ENCODE results near the gene PRKCQ. TPM values are rescaled to one million over a fixed set of nuclear protein-coding genes. Genes with fewer than 3 reads are reported as not detected.

PRKCQ gene
- total and polyA plus RNA-seq, 2 of the 8 experiments (the other 6 are each of a cell fraction or from before 2014, with no cell fraction given), result 9.1 to 22.6 TPM

DNA sequence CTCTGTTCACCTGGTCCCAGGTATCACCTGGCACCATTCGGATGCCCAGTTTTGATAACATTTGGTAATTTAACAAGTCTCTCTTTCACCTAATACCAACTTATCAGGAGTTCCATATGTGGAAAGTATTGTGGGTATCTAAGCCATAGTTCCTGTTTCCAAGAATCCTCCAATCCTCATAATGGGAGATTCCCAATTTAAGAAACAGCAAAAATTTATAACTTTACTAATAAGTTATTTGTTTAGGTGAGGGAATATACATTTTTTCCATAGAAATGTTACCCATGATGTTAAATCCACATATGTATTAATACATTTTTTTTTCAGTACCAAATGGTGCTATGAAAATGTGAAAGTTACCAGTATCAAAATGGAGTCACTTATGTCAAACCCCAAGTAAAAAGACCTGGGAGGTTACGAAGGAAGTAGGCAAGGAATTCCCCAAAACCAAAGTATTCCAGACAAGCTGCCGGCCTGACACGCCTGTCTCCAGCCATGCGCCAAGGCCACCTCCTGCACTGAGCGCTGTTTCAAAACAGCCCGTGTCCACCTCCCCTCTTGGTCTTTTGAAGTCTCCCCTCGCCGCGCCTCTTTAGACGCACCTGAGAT lies 44.8 kb downstream of the PRKCQ start:
- Histone ChIP-seq H3K18ac (ENCODE audit: extremely low read depth, low read length) (no peak overlapping the region), H4K20me1 (replicated peaks in 1 of 2; ENCODE audit: control insufficient read depth in 1 of 2, insufficient read depth in 2 of 2, low read length in 2 of 2) (no peaks in the 10 kb centered on the region), H3K23me2 (ENCODE audit: low read depth, low read length) (no peaks in the 10 kb centered on the region; the same call in 1 of the 2 replicates), H4K91ac (replicated peaks; ENCODE audit: insufficient read length, low read length) (no peak overlapping the region), H3K9me3 (ENCODE audit: insufficient read depth in 2 of 2, low read depth in 1 of 2, low read length in 1 of 2) (no peaks in the 10 kb centered on the region), H3K36me3 (ENCODE audit: control insufficient read depth in 2 of 4, insufficient read depth in 4 of 4, low read length in 3 of 4) (no peaks in the 10 kb centered on the region), H2AFZ (ENCODE audit: low read length) (no peak overlapping the region), H4K5ac (ENCODE audit: insufficient read length, low read depth, low read length) (no peak overlapping the region), H2AK5ac (ENCODE audit: low read depth, low read length) (no peak overlapping the region), H3K79me2 (ENCODE audit: control insufficient read depth in 1 of 2, insufficient read depth in 2 of 2, low read length in 2 of 2) (no peaks in the 10 kb centered on the region; a peak in 1 of 4 replicates), H3K27ac (ENCODE audit: low read depth, low read length) (no peak overlapping the region), H3K4me3 (ENCODE audit: extremely low read depth in 1 of 4, insufficient read depth in 2 of 4, low read depth in 3 of 4, low read length in 4 of 4) (no peak overlapping the region), H3K4me2 (ENCODE audit: insufficient read depth in 1 of 2, low read depth in 2 of 2, low read length in 2 of 2) (no peak overlapping the region), H3K27me3 (replicated peaks in 1 of 4; ENCODE audit: control insufficient read depth in 3 of 4, extremely low read depth in 1 of 4, insufficient read depth in 3 of 4, low read length in 3 of 4) (no peaks in the 10 kb centered on the region), H2BK12ac (ENCODE audit: low read depth, low read length) (no peak overlapping the region), H3K79me1 (ENCODE audit: low read depth, low read length) (no peaks in the 10 kb centered on the region; the same call in 1 of the 2 replicates), H3K4ac (replicated peaks; ENCODE audit: insufficient read length, low read depth, low read length) (no peak overlapping the region), H3K4me1 (replicated peaks in 1 of 4; ENCODE audit: control insufficient read depth in 3 of 4, insufficient read depth in 4 of 4, low read length in 3 of 4) (peaks cover 0 to 5% (median 3%) of the 10 kb centered on the region in 4 experiments; a peak in 3 of 7 replicates), H3K14ac (ENCODE audit: insufficient read length) (no peak overlapping the region), H3K9ac (replicated peaks in 1 of 4; ENCODE audit: extremely low read depth in 1 of 4, low read depth in 3 of 4, low read length in 3 of 4) (no peak overlapping the region), H4K8ac (ENCODE audit: extremely low read depth, insufficient read depth, low read length) (no peak overlapping the region), H2BK20ac (ENCODE audit: low read length) (no peak overlapping the region), H3K56ac (replicated peaks; ENCODE audit: insufficient read length, low read depth, low read length) (no peak overlapping the region), H3K23ac (ENCODE audit: insufficient read length) (no peak overlapping the region), H2BK120ac (replicated peaks; ENCODE audit: low read depth, low read length) (no peak overlapping the region), H2BK5ac (ENCODE audit: low read depth, low read length) (no peak overlapping the region), H2BK15ac (ENCODE audit: low read length) (no peak overlapping the region)
- no peak for TF ChIP-seq NANOG (IDR thresholded peaks at IDR 0.05; ENCODE audit: insufficient read depth, low read depth, low read length, poor library complexity, severe bottlenecking)
- TF ChIP-seq, protein P1, sequence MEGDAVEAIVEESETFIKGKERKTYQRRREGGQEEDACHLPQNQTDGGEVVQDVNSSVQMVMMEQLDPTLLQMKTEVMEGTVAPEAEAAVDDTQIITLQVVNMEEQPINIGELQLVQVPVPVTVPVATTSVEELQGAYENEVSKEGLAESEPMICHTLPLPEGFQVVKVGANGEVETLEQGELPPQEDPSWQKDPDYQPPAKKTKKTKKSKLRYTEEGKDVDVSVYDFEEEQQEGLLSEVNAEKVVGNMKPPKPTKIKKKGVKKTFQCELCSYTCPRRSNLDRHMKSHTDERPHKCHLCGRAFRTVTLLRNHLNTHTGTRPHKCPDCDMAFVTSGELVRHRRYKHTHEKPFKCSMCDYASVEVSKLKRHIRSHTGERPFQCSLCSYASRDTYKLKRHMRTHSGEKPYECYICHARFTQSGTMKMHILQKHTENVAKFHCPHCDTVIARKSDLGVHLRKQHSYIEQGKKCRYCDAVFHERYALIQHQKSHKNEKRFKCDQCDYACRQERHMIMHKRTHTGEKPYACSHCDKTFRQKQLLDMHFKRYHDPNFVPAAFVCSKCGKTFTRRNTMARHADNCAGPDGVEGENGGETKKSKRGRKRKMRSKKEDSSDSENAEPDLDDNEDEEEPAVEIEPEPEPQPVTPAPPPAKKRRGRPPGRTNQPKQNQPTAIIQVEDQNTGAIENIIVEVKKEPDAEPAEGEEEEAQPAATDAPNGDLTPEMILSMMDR (IDR thresholded peaks at IDR 0.05; ENCODE audit: control extremely low read depth in 1 of 3, insufficient read depth in 1 of 3, low read depth in 1 of 3, low read length in 3 of 3), result no peak
- DNase-seq (ENCODE audit: low read depth in 1 of 2, low spot score in 2 of 2) (no peak), FAIRE-seq (no peak)
- POLR2A ChIA-PET (ENCODE audit: partially characterized antibody), result no interaction called here
- CTCF ChIA-PET (ENCODE audit: partially characterized antibody), result interaction anchor here (1.5 kb wide), 1 partner anchor 135 kb away, joined by 5 read pairs; no protein-coding TSS in a partner anchor
- 93% methylated on average over 11 of the region's 11 CpGs; no CpG with 5 or more reads in 1 of the 2 experiments for WGBS, 2 experiments (ENCODE audit: extremely low coverage in 1 of 2, insufficient coverage in 1 of 2, insufficient read length in 1 of 2, insufficient replicate concordance in 2 of 2, low coverage in 1 of 2, low lambda C conversion rate in 2 of 2, missing lambda C conversion rate in 1 of 2)
